Breast epithelium (tissue), 3 donors: ENCODE measurements around the gene SIGLEC7.

Source experiments
- POLR2A ChIP-seq: fragments of 450-650 bp; IDR thresholded peaks from one replicate; pipeline ENCODE4 v1.6.1; 2016; ENCODE audit warnings: antibody characterized with exemption, mild to moderate bottlenecking, moderate library complexity
- POLR2AphosphoS5 ChIP-seq, 3 donors: sonication (generic); formaldehyde crosslinking; IDR thresholded peaks; one replicate each; pipeline ENCODE4 v1.6.1; 2017; ENCODE audit warnings: antibody characterized with exemption in 3 of 3
- TF ChIP-seq, protein P1 (sequence below), 3 donors: fragments of 450-650 bp; IDR thresholded peaks; one replicate each; pipeline ENCODE4 v1.5.1; 2016 to 2017; ENCODE audit warnings: antibody characterized with exemption in 3 of 3, mild to moderate bottlenecking in 3 of 3, moderate library complexity in 3 of 3

DNA sequence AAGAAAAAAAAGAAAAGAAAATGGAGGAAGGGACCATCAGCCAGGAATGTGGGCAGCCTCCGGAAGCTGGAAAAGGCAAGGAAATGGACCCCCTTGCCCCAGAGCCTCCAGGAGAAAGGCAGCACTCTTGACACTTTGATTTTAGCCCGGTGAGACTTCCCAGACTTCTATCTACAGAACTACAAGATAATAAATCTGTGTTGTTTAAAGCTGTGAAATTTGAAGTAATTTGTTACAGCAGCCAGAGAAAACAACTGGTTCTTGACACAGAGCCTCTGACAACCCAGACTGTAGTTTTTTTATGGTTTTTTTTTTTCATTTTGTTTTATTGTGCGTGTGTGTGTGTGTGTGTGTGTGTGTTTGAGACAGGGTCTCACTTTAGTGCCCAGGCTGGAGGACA, 41.5 kb upstream of the SIGLEC7 start:
- TF ChIP-seq, protein P1, sequence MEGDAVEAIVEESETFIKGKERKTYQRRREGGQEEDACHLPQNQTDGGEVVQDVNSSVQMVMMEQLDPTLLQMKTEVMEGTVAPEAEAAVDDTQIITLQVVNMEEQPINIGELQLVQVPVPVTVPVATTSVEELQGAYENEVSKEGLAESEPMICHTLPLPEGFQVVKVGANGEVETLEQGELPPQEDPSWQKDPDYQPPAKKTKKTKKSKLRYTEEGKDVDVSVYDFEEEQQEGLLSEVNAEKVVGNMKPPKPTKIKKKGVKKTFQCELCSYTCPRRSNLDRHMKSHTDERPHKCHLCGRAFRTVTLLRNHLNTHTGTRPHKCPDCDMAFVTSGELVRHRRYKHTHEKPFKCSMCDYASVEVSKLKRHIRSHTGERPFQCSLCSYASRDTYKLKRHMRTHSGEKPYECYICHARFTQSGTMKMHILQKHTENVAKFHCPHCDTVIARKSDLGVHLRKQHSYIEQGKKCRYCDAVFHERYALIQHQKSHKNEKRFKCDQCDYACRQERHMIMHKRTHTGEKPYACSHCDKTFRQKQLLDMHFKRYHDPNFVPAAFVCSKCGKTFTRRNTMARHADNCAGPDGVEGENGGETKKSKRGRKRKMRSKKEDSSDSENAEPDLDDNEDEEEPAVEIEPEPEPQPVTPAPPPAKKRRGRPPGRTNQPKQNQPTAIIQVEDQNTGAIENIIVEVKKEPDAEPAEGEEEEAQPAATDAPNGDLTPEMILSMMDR (IDR thresholded peaks at IDR 0.05), result no peak
- TF ChIP-seq POLR2AphosphoS5 (IDR thresholded peaks at IDR 0.05), result no peak
- TF ChIP-seq POLR2A, result no peak
